ENCODE data around the gene ATP2A1.

Gene ATP2A1

DNA sequence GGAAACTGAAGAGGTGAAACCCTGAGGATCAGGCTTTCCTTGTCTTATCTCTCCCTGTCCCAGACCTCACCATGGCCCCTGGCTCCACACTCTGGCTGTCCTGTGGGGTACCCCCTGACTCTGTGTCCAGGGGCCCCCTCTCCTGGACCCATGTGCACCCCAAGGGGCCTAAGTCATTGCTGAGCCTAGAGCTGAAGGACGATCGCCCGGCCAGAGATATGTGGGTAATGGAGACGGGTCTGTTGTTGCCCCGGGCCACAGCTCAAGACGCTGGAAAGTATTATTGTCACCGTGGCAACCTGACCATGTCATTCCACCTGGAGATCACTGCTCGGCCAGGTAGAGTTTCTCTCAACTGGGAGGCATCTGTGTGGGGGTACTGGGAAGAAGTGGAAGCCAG, 54.9 kb downstream of the ATP2A1 start (continued):
- TF ChIP-seq, protein P1, sequence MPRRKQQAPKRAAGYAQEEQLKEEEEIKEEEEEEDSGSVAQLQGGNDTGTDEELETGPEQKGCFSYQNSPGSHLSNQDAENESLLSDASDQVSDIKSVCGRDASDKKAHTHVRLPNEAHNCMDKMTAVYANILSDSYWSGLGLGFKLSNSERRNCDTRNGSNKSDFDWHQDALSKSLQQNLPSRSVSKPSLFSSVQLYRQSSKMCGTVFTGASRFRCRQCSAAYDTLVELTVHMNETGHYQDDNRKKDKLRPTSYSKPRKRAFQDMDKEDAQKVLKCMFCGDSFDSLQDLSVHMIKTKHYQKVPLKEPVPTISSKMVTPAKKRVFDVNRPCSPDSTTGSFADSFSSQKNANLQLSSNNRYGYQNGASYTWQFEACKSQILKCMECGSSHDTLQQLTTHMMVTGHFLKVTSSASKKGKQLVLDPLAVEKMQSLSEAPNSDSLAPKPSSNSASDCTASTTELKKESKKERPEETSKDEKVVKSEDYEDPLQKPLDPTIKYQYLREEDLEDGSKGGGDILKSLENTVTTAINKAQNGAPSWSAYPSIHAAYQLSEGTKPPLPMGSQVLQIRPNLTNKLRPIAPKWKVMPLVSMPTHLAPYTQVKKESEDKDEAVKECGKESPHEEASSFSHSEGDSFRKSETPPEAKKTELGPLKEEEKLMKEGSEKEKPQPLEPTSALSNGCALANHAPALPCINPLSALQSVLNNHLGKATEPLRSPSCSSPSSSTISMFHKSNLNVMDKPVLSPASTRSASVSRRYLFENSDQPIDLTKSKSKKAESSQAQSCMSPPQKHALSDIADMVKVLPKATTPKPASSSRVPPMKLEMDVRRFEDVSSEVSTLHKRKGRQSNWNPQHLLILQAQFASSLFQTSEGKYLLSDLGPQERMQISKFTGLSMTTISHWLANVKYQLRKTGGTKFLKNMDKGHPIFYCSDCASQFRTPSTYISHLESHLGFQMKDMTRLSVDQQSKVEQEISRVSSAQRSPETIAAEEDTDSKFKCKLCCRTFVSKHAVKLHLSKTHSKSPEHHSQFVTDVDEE (CRISPR knock-in tag; IDR thresholded peaks at IDR 0.05) = no peak
- TF ChIP-seq TOX (CRISPR knock-in tag; IDR thresholded peaks at IDR 0.05; ENCODE audit: borderline replicate concordance) = no peak
- no peak for TF ChIP-seq ESRRG (CRISPR knock-in tag; IDR thresholded peaks at IDR 0.05)
- TF ChIP-seq ZFP3 (CRISPR knock-in tag; IDR thresholded peaks at IDR 0.05) = no peak
- TF ChIP-seq SNAI2 (CRISPR knock-in tag; IDR thresholded peaks at IDR 0.05) = no peak
- no peak for TF ChIP-seq ARNTL (CRISPR knock-in tag; IDR thresholded peaks at IDR 0.05; ENCODE audit: borderline replicate concordance, low read depth)
- TF ChIP-seq, protein P2, sequence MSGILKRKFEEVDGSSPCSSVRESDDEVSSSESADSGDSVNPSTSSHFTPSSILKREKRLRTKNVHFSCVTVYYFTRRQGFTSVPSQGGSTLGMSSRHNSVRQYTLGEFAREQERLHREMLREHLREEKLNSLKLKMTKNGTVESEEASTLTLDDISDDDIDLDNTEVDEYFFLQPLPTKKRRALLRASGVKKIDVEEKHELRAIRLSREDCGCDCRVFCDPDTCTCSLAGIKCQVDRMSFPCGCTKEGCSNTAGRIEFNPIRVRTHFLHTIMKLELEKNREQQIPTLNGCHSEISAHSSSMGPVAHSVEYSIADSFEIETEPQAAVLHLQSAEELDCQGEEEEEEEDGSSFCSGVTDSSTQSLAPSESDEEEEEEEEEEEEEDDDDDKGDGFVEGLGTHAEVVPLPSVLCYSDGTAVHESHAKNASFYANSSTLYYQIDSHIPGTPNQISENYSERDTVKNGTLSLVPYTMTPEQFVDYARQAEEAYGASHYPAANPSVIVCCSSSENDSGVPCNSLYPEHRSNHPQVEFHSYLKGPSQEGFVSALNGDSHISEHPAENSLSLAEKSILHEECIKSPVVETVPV (CRISPR knock-in tag; IDR thresholded peaks at IDR 0.05) = no peak
- no peak for TF ChIP-seq CSDC2 (CRISPR knock-in tag; IDR thresholded peaks at IDR 0.05)

DNA sequence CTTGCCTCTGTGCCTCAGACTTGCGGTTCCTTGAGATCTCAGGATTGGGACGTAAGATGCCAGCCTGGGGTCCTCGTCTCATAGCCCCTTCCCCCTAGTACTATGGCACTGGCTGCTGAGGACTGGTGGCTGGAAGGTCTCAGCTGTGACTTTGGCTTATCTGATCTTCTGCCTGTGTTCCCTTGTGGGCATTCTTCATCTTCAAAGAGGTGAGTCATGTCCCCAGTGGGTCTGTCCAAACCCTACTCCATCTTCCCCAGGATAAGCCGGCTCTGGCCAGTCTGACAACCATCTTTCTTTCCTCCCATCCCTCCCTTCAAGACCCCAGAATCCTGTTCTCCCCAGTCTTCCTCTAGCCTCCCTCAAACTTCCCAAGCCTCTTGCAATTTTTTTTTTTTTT, 57.1 kb downstream of the ATP2A1 start:
- no peak for TF ChIP-seq ZFP3 (CRISPR knock-in tag; IDR thresholded peaks at IDR 0.05)
- TF ChIP-seq BACH2 (CRISPR knock-in tag; IDR thresholded peaks at IDR 0.05; ENCODE audit: borderline replicate concordance) = no peak
- no peak for TF ChIP-seq RARB (CRISPR knock-in tag; IDR thresholded peaks at IDR 0.05)
- TF ChIP-seq, protein P3, sequence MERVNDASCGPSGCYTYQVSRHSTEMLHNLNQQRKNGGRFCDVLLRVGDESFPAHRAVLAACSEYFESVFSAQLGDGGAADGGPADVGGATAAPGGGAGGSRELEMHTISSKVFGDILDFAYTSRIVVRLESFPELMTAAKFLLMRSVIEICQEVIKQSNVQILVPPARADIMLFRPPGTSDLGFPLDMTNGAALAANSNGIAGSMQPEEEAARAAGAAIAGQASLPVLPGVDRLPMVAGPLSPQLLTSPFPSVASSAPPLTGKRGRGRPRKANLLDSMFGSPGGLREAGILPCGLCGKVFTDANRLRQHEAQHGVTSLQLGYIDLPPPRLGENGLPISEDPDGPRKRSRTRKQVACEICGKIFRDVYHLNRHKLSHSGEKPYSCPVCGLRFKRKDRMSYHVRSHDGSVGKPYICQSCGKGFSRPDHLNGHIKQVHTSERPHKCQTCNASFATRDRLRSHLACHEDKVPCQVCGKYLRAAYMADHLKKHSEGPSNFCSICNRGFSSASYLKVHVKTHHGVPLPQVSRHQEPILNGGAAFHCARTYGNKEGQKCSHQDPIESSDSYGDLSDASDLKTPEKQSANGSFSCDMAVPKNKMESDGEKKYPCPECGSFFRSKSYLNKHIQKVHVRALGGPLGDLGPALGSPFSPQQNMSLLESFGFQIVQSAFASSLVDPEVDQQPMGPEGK (CRISPR knock-in tag; IDR thresholded peaks at IDR 0.05; ENCODE audit: borderline replicate concordance) = no peak
- no peak for TF ChIP-seq ZNF565 (CRISPR knock-in tag; conservative IDR thresholded peaks at IDR 0.05; ENCODE audit: low read depth)
- TF ChIP-seq, protein P2 (CRISPR knock-in tag; IDR thresholded peaks at IDR 0.05) = no peak
- TF ChIP-seq, protein P1 (CRISPR knock-in tag; IDR thresholded peaks at IDR 0.05) = no peak
- TF ChIP-seq, protein P4, sequence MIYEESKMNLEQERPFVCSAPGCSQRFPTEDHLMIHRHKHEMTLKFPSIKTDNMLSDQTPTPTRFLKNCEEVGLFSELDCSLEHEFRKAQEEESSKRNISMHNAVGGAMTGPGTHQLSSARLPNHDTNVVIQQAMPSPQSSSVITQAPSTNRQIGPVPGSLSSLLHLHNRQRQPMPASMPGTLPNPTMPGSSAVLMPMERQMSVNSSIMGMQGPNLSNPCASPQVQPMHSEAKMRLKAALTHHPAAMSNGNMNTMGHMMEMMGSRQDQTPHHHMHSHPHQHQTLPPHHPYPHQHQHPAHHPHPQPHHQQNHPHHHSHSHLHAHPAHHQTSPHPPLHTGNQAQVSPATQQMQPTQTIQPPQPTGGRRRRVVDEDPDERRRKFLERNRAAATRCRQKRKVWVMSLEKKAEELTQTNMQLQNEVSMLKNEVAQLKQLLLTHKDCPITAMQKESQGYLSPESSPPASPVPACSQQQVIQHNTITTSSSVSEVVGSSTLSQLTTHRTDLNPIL (CRISPR knock-in tag; IDR thresholded peaks at IDR 0.05; ENCODE audit: low read depth) = no peak
- TF ChIP-seq, protein P5, sequence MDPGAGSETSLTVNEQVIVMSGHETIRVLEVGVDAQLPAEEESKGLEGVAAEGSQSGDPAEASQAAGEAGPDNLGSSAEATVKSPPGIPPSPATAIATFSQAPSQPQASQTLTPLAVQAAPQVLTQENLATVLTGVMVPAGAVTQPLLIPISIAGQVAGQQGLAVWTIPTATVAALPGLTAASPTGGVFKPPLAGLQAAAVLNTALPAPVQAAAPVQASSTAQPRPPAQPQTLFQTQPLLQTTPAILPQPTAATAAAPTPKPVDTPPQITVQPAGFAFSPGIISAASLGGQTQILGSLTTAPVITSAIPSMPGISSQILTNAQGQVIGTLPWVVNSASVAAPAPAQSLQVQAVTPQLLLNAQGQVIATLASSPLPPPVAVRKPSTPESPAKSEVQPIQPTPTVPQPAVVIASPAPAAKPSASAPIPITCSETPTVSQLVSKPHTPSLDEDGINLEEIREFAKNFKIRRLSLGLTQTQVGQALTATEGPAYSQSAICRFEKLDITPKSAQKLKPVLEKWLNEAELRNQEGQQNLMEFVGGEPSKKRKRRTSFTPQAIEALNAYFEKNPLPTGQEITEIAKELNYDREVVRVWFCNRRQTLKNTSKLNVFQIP (CRISPR knock-in tag; IDR thresholded peaks at IDR 0.05; ENCODE audit: borderline replicate concordance, low read depth) = no peak
- TF ChIP-seq ISL1 (CRISPR knock-in tag; IDR thresholded peaks at IDR 0.05) = no peak
- TF ChIP-seq TCF4 (CRISPR knock-in tag; IDR thresholded peaks at IDR 0.05; ENCODE audit: borderline replicate concordance) = no peak
- no peak for TF ChIP-seq SNAI2 (CRISPR knock-in tag; IDR thresholded peaks at IDR 0.05)
- no peak for TF ChIP-seq ARNTL (CRISPR knock-in tag; IDR thresholded peaks at IDR 0.05; ENCODE audit: borderline replicate concordance, low read depth)
- TF ChIP-seq TOX (CRISPR knock-in tag; IDR thresholded peaks at IDR 0.05; ENCODE audit: borderline replicate concordance) = no peak
- TF ChIP-seq ZC3H10 (CRISPR knock-in tag; IDR thresholded peaks at IDR 0.05) = no peak
- TF ChIP-seq ZFP30 (CRISPR knock-in tag; IDR thresholded peaks at IDR 0.05) = no peak
- no peak for TF ChIP-seq ESRRG (CRISPR knock-in tag; IDR thresholded peaks at IDR 0.05)
- no peak for TF ChIP-seq GLIS3 (CRISPR knock-in tag; IDR thresholded peaks at IDR 0.05)

More for the DNA sequence above, 57.1 kb downstream of the ATP2A1 start:
- ATAC-seq = no peak

Data from SK-N-SH treated with all-trans-retinoic acid at 6 μM for 48 hours (cell line).